Measurements from ENCODE around the gene SNX10.

Gene SNX10

GRCh38 chr7:26340476-26341018, 48.9 kb downstream of the SNX10 start:
- Histone ChIP-seq H3K79me2 (ENCODE audit: control insufficient read depth, insufficient read depth, low read length) (no peaks in the 10 kb centered on the region), H3K56ac (ENCODE audit: low read length) (no peak overlapping the region), H4K8ac (ENCODE audit: low read depth, low read length) (no peak overlapping the region), H3K79me1 (ENCODE audit: low read length) (no peaks in the 10 kb centered on the region), H2BK5ac (ENCODE audit: low read length) (no peak overlapping the region), H3K4me2 (ENCODE audit: low read length) (no peak overlapping the region), H3K4ac (ENCODE audit: low read depth, low read length) (no peak overlapping the region), H3K4me3 (ENCODE audit: low read length) (no peak overlapping the region), H4K5ac (ENCODE audit: low read length) (no peak overlapping the region), H3K27ac (ENCODE audit: low read depth, low read length) (no peak overlapping the region), H3K4me1 (ENCODE audit: control insufficient read depth, low read depth, low read length) (no peaks in the 10 kb centered on the region), H2BK120ac (ENCODE audit: low read depth, low read length) (no peak overlapping the region), H3K36me3 (ENCODE audit: control insufficient read depth, insufficient read depth, low read length) (no peaks in the 10 kb centered on the region), H2BK15ac (replicated peaks; ENCODE audit: low read depth) (no peak overlapping the region), H3K27me3 (ENCODE audit: insufficient read depth, low read length, poor library complexity) (no peaks in the 10 kb centered on the region), H3K23ac (ENCODE audit: low read length) (no peak overlapping the region), H3K9ac (ENCODE audit: low read length) (no peak overlapping the region), H3K18ac (ENCODE audit: low read length) (no peak overlapping the region), H2AK5ac (ENCODE audit: low read length) (no peak overlapping the region)
- no peak for DNase-seq
- WGBS (ENCODE audit: extremely low coverage, insufficient coverage, low lambda C conversion rate): no CpG with 5 or more reads among the region's 6 CpGs

GRCh38 chr7:26343320-26343832, 51.7 kb downstream of the SNX10 start:
- Histone ChIP-seq H3K23ac (ENCODE audit: low read length) (no peak overlapping the region), H3K9ac (ENCODE audit: low read length) (no peak overlapping the region), H3K4me1 (ENCODE audit: control insufficient read depth, low read depth, low read length) (no peaks in the 10 kb centered on the region), H3K4me2 (ENCODE audit: low read length) (no peak overlapping the region), H2BK120ac (ENCODE audit: low read depth, low read length) (no peak overlapping the region), H4K5ac (ENCODE audit: low read length) (no peak overlapping the region), H3K4me3 (ENCODE audit: low read length) (no peak overlapping the region), H2BK15ac (replicated peaks; ENCODE audit: low read depth) (no peak overlapping the region), H2BK5ac (ENCODE audit: low read length) (no peak overlapping the region), H4K8ac (ENCODE audit: low read depth, low read length) (no peak overlapping the region), H2AK5ac (ENCODE audit: low read length) (no peak overlapping the region), H3K36me3 (ENCODE audit: control insufficient read depth, insufficient read depth, low read length) (no peaks in the 10 kb centered on the region), H3K79me1 (ENCODE audit: low read length) (no peaks in the 10 kb centered on the region), H3K56ac (ENCODE audit: low read length) (no peak overlapping the region), H3K4ac (ENCODE audit: low read depth, low read length) (no peak overlapping the region), H3K18ac (ENCODE audit: low read length) (no peak overlapping the region), H3K27me3 (ENCODE audit: insufficient read depth, low read length, poor library complexity) (no peaks in the 10 kb centered on the region), H3K27ac (ENCODE audit: low read depth, low read length) (no peak overlapping the region), H3K79me2 (ENCODE audit: control insufficient read depth, insufficient read depth, low read length) (no peaks in the 10 kb centered on the region)
- no CpG with 5 or more reads among the region's 10 CpGs for WGBS (ENCODE audit: extremely low coverage, insufficient coverage, low lambda C conversion rate)
- no peak for DNase-seq

GRCh38 chr7:26343837-26344236, 52.2 kb downstream of the SNX10 start:
- Histone ChIP-seq H3K27me3 (ENCODE audit: insufficient read depth, low read length, poor library complexity) (no peaks in the 10 kb centered on the region), H2BK15ac (replicated peaks; ENCODE audit: low read depth) (no peak overlapping the region), H3K79me1 (ENCODE audit: low read length) (no peaks in the 10 kb centered on the region), H3K36me3 (ENCODE audit: control insufficient read depth, insufficient read depth, low read length) (no peaks in the 10 kb centered on the region), H3K79me2 (ENCODE audit: control insufficient read depth, insufficient read depth, low read length) (no peaks in the 10 kb centered on the region), H3K4me3 (ENCODE audit: low read length) (no peak overlapping the region), H3K56ac (ENCODE audit: low read length) (no peak overlapping the region), H2AK5ac (ENCODE audit: low read length) (no peak overlapping the region), H2BK120ac (ENCODE audit: low read depth, low read length) (no peak overlapping the region), H3K27ac (ENCODE audit: low read depth, low read length) (no peak overlapping the region), H3K9ac (ENCODE audit: low read length) (no peak overlapping the region), H3K23ac (ENCODE audit: low read length) (no peak overlapping the region), H2BK5ac (ENCODE audit: low read length) (no peak overlapping the region), H3K4me2 (ENCODE audit: low read length) (no peak overlapping the region), H4K5ac (ENCODE audit: low read length) (no peak overlapping the region), H3K4ac (ENCODE audit: low read depth, low read length) (no peak overlapping the region), H3K4me1 (ENCODE audit: control insufficient read depth, low read depth, low read length) (no peaks in the 10 kb centered on the region), H4K8ac (ENCODE audit: low read depth, low read length) (no peak overlapping the region), H3K18ac (ENCODE audit: low read length) (no peak overlapping the region)
- no peak for DNase-seq
- WGBS (ENCODE audit: extremely low coverage, insufficient coverage, low lambda C conversion rate): no CpG with 5 or more reads among the region's 2 CpGs

GRCh38 chr7:26345202-26345601, 53.5 kb downstream of the SNX10 start:
- Histone ChIP-seq H2BK5ac (ENCODE audit: low read length) (no peak overlapping the region), H3K4me3 (ENCODE audit: low read length) (no peak overlapping the region), H3K27ac (ENCODE audit: low read depth, low read length) (no peak overlapping the region), H3K27me3 (ENCODE audit: insufficient read depth, low read length, poor library complexity) (no peaks in the 10 kb centered on the region), H2AK5ac (ENCODE audit: low read length) (no peak overlapping the region), H3K4me1 (ENCODE audit: control insufficient read depth, low read depth, low read length) (no peaks in the 10 kb centered on the region), H2BK15ac (replicated peaks; ENCODE audit: low read depth) (no peak overlapping the region), H3K4ac (ENCODE audit: low read depth, low read length) (no peak overlapping the region), H3K18ac (ENCODE audit: low read length) (no peak overlapping the region), H4K5ac (ENCODE audit: low read length) (no peak overlapping the region), H4K8ac (ENCODE audit: low read depth, low read length) (no peak overlapping the region), H2BK120ac (ENCODE audit: low read depth, low read length) (no peak overlapping the region), H3K9ac (ENCODE audit: low read length) (no peak overlapping the region), H3K36me3 (ENCODE audit: control insufficient read depth, insufficient read depth, low read length) (no peaks in the 10 kb centered on the region), H3K23ac (ENCODE audit: low read length) (no peak overlapping the region), H3K4me2 (ENCODE audit: low read length) (no peak overlapping the region), H3K56ac (ENCODE audit: low read length) (no peak overlapping the region), H3K79me2 (ENCODE audit: control insufficient read depth, insufficient read depth, low read length) (no peaks in the 10 kb centered on the region), H3K79me1 (ENCODE audit: low read length) (no peaks in the 10 kb centered on the region)
- no CpG with 5 or more reads among the region's 9 CpGs for WGBS (ENCODE audit: extremely low coverage, insufficient coverage, low lambda C conversion rate)
- no peak for DNase-seq

- Histone ChIP-seq H2BK5ac (ENCODE audit: low read length) (no peak overlapping the region), H3K9ac (ENCODE audit: low read length) (no peak overlapping the region), H3K27ac (ENCODE audit: low read depth, low read length) (no peak overlapping the region), H2BK120ac (ENCODE audit: low read depth, low read length) (no peak overlapping the region), H3K4me2 (ENCODE audit: low read length) (no peak overlapping the region), H2BK15ac (replicated peaks; ENCODE audit: low read depth) (no peak overlapping the region), H3K18ac (ENCODE audit: low read length) (no peak overlapping the region), H4K5ac (ENCODE audit: low read length) (no peak overlapping the region), H3K4ac (ENCODE audit: low read depth, low read length) (no peak overlapping the region), H3K4me1 (ENCODE audit: control insufficient read depth, low read depth, low read length) (no peaks in the 10 kb centered on the region), H3K79me1 (ENCODE audit: low read length) (no peaks in the 10 kb centered on the region), H2AK5ac (ENCODE audit: low read length) (no peak overlapping the region), H3K27me3 (ENCODE audit: insufficient read depth, low read length, poor library complexity) (no peaks in the 10 kb centered on the region), H3K79me2 (ENCODE audit: control insufficient read depth, insufficient read depth, low read length) (no peaks in the 10 kb centered on the region), H4K8ac (ENCODE audit: low read depth, low read length) (no peak overlapping the region), H3K4me3 (ENCODE audit: low read length) (no peak overlapping the region), H3K23ac (ENCODE audit: low read length) (no peak overlapping the region), H3K56ac (ENCODE audit: low read length) (no peak overlapping the region), H3K36me3 (ENCODE audit: control insufficient read depth, insufficient read depth, low read length) (no peaks in the 10 kb centered on the region)
- no peak for DNase-seq
- no CpG with 5 or more reads among the region's 9 CpGs for WGBS (ENCODE audit: extremely low coverage, insufficient coverage, low lambda C conversion rate)
Observed at GRCh38 chr7:26345837-26346236, 54.2 kb downstream of the SNX10 start.

- Histone ChIP-seq H3K4me1 (ENCODE audit: control insufficient read depth, low read depth, low read length) (no peaks in the 10 kb centered on the region), H2BK120ac (ENCODE audit: low read depth, low read length) (no peak overlapping the region), H4K8ac (ENCODE audit: low read depth, low read length) (no peak overlapping the region), H3K23ac (ENCODE audit: low read length) (no peak overlapping the region), H3K79me1 (ENCODE audit: low read length) (no peaks in the 10 kb centered on the region), H2BK5ac (ENCODE audit: low read length) (no peak overlapping the region), H3K56ac (ENCODE audit: low read length) (no peak overlapping the region), H3K9ac (ENCODE audit: low read length) (no peak overlapping the region), H3K4me3 (ENCODE audit: low read length) (no peak overlapping the region), H3K27me3 (ENCODE audit: insufficient read depth, low read length, poor library complexity) (no peaks in the 10 kb centered on the region), H3K79me2 (ENCODE audit: control insufficient read depth, insufficient read depth, low read length) (no peaks in the 10 kb centered on the region), H3K4ac (ENCODE audit: low read depth, low read length) (no peak overlapping the region), H4K5ac (ENCODE audit: low read length) (no peak overlapping the region), H2AK5ac (ENCODE audit: low read length) (no peak overlapping the region), H3K18ac (ENCODE audit: low read length) (no peak overlapping the region), H3K27ac (ENCODE audit: low read depth, low read length) (no peak overlapping the region), H2BK15ac (replicated peaks; ENCODE audit: low read depth) (no peak overlapping the region), H3K36me3 (ENCODE audit: control insufficient read depth, insufficient read depth, low read length) (no peaks in the 10 kb centered on the region), H3K4me2 (ENCODE audit: low read length) (no peak overlapping the region)
- no peak for DNase-seq
- WGBS (ENCODE audit: extremely low coverage, insufficient coverage, low lambda C conversion rate): no CpG with 5 or more reads among the region's 7 CpGs
Observed at GRCh38 chr7:26346611-26347203, 55.0 kb downstream of the SNX10 start.
